Endothelial cell of umbilical vein (primary cell): Measurements from ENCODE around the gene FGF10. TPM values are rescaled to one million over a fixed set of nuclear protein-coding genes. Genes with fewer than 3 reads are reported as not detected.

Experiments
- Bru-seq: library from RNA; stranded (reverse); fragments of 400-500 nt; gene quantifications from one replicate; lab custom pipeline; 2021; lab: Mats Ljungman, UMichigan
- BruChase-seq, 2 experiments: library from RNA; stranded (reverse); fragments of 400-500 nt; gene quantifications; one replicate each; lab custom pipeline; 2021; lab: Mats Ljungman, UMichigan
- BruUV-seq: library from RNA; stranded (reverse); fragments of 400-500 nt; replicated peaks from 2 replicates; lab custom pipeline; 2021; lab: Mats Ljungman, UMichigan
- CTCF ChIA-PET: fragments of 300-600, 350-600 bp; sonication (Branson Sonifier 250); formaldehyde crosslinking; loops from one replicate; lab custom pipeline; 2021; ENCODE audit warnings: antibody characterized with exemption, inconsistent platforms; lab: Charles Lee
- POLR2A ChIA-PET: fragments of 300-600, 350-600 bp; sonication (Branson Sonifier 250); formaldehyde crosslinking; loops from one replicate; lab custom pipeline; 2021; ENCODE audit warnings: antibody characterized with exemption, inconsistent platforms; lab: Charles Lee
- DNase-seq: peaks from one replicate; pipeline ENCODE4 v3.0.0-alpha.2; 2011; ENCODE audit warnings: low read depth, low spot score
- FAIRE-seq: peaks from 2 replicates; lab custom pipeline; 2011; peaks lifted over from hg19 to GRCh38; lab: Jason Lieb, UNC
- H2AFZ ChIP-seq: 2 replicates; pipeline ENCODE4 v1.6.0; 2012; ENCODE audit warnings: low read depth, low read length, control low read depth, inconsistent platforms
- H3K27ac ChIP-seq: 2 replicates; pipeline ENCODE4 v1.5.1; 2011; ENCODE audit warnings: low read depth, mild to moderate bottlenecking, control low read depth, low read length, moderate library complexity; ENCODE audit not compliant: insufficient read depth
- H3K27me3 ChIP-seq, 2 experiments: 2 replicates each; pipeline versions ENCODE4 v1.6.0 to v1.6.1; 2011; ENCODE audit warnings: low read length in 2 of 2, mixed read lengths in 1 of 2; ENCODE audit not compliant: control insufficient read depth in 2 of 2, insufficient read depth in 2 of 2
- H3K36me3 ChIP-seq, 2 experiments: 2 replicates in 1 of 2; 3 replicates in 1 of 2; pipeline ENCODE4 v1.5.1; 2011; ENCODE audit warnings: low read length in 2 of 2, mild to moderate bottlenecking in 1 of 2, moderate library complexity in 1 of 2; ENCODE audit not compliant: control insufficient read depth in 2 of 2, insufficient read depth in 2 of 2; ENCODE audit errors: extremely low read depth in 1 of 2
- H3K4me1 ChIP-seq: 3 replicates; pipeline ENCODE4 v1.5.1; 2011; ENCODE audit warnings: mild to moderate bottlenecking, low read length; ENCODE audit not compliant: control insufficient read depth, insufficient read depth; ENCODE audit errors: extremely low read depth
- H3K4me2 ChIP-seq: 2 replicates; pipeline ENCODE4 v1.6.1; 2011; ENCODE audit warnings: low read length, control low read depth, mixed read lengths; ENCODE audit not compliant: insufficient read depth
- H3K4me3 ChIP-seq, 3 experiments: fragments of 200-600 bp in 1 of 3; sonication (generic), shearing (Covaris generic) in 1 of 3; replicated peaks in 1 of 3; 2 replicates each; pipeline ENCODE4 v1.5.1; 2011 to 2016; ENCODE audit warnings: control low read depth in 3 of 3, low read length in 3 of 3, mild to moderate bottlenecking in 2 of 3, inconsistent platforms in 1 of 3, low read depth in 1 of 3, moderate library complexity in 1 of 3; ENCODE audit not compliant: insufficient read depth in 1 of 3
- H3K79me2 ChIP-seq: 2 replicates; pipeline ENCODE4 v1.6.0; 2012; ENCODE audit warnings: low read length, inconsistent platforms; ENCODE audit not compliant: control insufficient read depth, insufficient read depth
- H3K9ac ChIP-seq: replicated peaks from 2 replicates; pipeline ENCODE3; 2011; ENCODE audit warnings: low read length, control low read depth; ENCODE audit not compliant: insufficient read depth; ENCODE audit errors: extremely low read depth
- H3K9me1 ChIP-seq: replicated peaks from 3 replicates; pipeline ENCODE4 v1.6.0; 2011; ENCODE audit warnings: mild to moderate bottlenecking, low read length; ENCODE audit not compliant: control insufficient read depth, insufficient read depth; ENCODE audit errors: extremely low read depth
- H3K9me3 ChIP-seq: replicated peaks from 2 replicates; pipeline ENCODE4 v1.5.1; 2012; ENCODE audit warnings: low read length, inconsistent platforms; ENCODE audit not compliant: control insufficient read depth, insufficient read depth
- H4K20me1 ChIP-seq: replicated peaks from 2 replicates; pipeline ENCODE3; 2011; ENCODE audit warnings: mild to moderate bottlenecking, low read length; ENCODE audit not compliant: control insufficient read depth, insufficient read depth; ENCODE audit errors: extremely low read depth
- EZH2 ChIP-seq: IDR thresholded peaks from 2 replicates; pipeline ENCODE4 v1.6.1; 2012; ENCODE audit warnings: borderline replicate concordance, low read depth, mild to moderate bottlenecking, moderate library complexity, low read length, inconsistent platforms; ENCODE audit not compliant: severe bottlenecking
- GATA2 ChIP-seq: IDR thresholded peaks from 2 replicates; pipeline ENCODE4 v1.7.0; 2011; ENCODE audit warnings: low read depth, mild to moderate bottlenecking, moderate library complexity, mixed read lengths, low read length; ENCODE audit not compliant: insufficient read length, insufficient read depth
- JUN ChIP-seq: IDR thresholded peaks from 2 replicates; pipeline ENCODE4 v1.6.1; 2011; ENCODE audit warnings: borderline replicate concordance, low read depth; ENCODE audit not compliant: insufficient read length, insufficient read depth
- MYC ChIP-seq: IDR thresholded peaks from one replicate; pipeline ENCODE4 v1.6.1; 2011; ENCODE audit warnings: mild to moderate bottlenecking, low read depth, low read length
- POLR2A ChIP-seq: IDR thresholded peaks from 2 replicates; pipeline ENCODE4 v1.6.1; 2012; ENCODE audit warnings: low read depth, mild to moderate bottlenecking, control low read depth, low read length
- POLR2AphosphoS5 ChIP-seq: IDR thresholded peaks from 2 replicates; pipeline ENCODE4 v1.6.1; 2012; ENCODE audit warnings: low read depth, mild to moderate bottlenecking, control low read depth, low read length, moderate library complexity; ENCODE audit not compliant: insufficient read depth
- dilution Hi-C: fragments of 300-500 bp; cut with MboI; formaldehyde crosslinking; loops from one replicate; pipeline ENCODE4 v1.15.0; 2019; ENCODE audit warnings: low sequenced_read_pairs; ENCODE audit not compliant: extremely low pct_ligation_motif_present
- intact Hi-C: fragments of 100-400 bp; cut with micrococcal nuclease; formaldehyde crosslinking; loops from one replicate; pipeline ENCODE4 v1.10.0; 2022
- long read RNA-seq: library from polyadenylated mRNA; stranded (forward); transcript quantifications from one replicate; pipeline ENCODE4 v2.0.0, GENCODE V29; 2021
- polyA minus RNA-seq, 3 experiments: library from RNA; depleted of rRNA, polyadenylated mRNA; stranded (reverse); fragments of >200 nt; gene quantifications; 1 replicate in 1 of 3; 2 replicates in 2 of 3; pipeline ENCODE4 v1.2.3, GENCODE V29; 2011
- polyA plus RNA-seq, 4 experiments: library from polyadenylated mRNA; depleted of rRNA in 3 of 4; stranded (reverse) in 3 of 4; unstranded in 1 of 4; fragments of >200 nt; gene quantifications; 2 replicates each; pipeline versions ENCODE4 v1.2.1 to v1.2.3, GENCODE V29; 2011 to 2012; ENCODE audit warnings: missing spikeins in 1 of 4
- total RNA-seq: library from RNA; stranded (reverse); gene quantifications from 2 replicates; pipeline ENCODE4 v1.2.3, GENCODE V29; 2021
- TF ChIP-seq, protein P1 (sequence below): IDR thresholded peaks from 2 replicates; pipeline ENCODE4 v1.6.1; 2011; ENCODE audit not compliant: insufficient read depth, insufficient read length
- TF ChIP-seq, protein P2 (sequence below), 2 donors: IDR thresholded peaks; 1 replicate in 1 of 2; 2 replicates in 1 of 2; pipeline ENCODE4 v1.5.1; 2011; ENCODE audit warnings: low read length in 2 of 2, mild to moderate bottlenecking in 2 of 2, moderate library complexity in 2 of 2, control low read depth in 1 of 2, inconsistent platforms in 1 of 2, low read depth in 1 of 2; ENCODE audit not compliant: insufficient read depth in 1 of 2; ENCODE audit errors: extremely low read depth in 1 of 2

Gene FGF10
- not detected in 2 replicates for total RNA-seq
- polyA plus RNA-seq, result not detected in 2 replicates
- not detected in 2 replicates for polyA plus RNA-seq (2011; cell fraction: cytosol; rRNA removed)
- not detected in 2 replicates for polyA plus RNA-seq (2011; cell fraction: nucleus; rRNA removed)
- not detected in 2 replicates for polyA plus RNA-seq (2012)
- polyA minus RNA-seq, result not detected in 2 replicates
- polyA minus RNA-seq (2011; cell fraction: cytosol; rRNA and poly(A)+ RNA removed), result not detected
- polyA minus RNA-seq (2011; cell fraction: nucleus; rRNA and poly(A)+ RNA removed), result not detected in 2 replicates
- not detected for Bru-seq, nascent RNA
- BruChase-seq, experiment 1, labeled RNA remaining after a 6-hour chase, result not detected
- BruChase-seq, experiment 2, labeled RNA remaining after a 2-hour chase, result not detected
- long read RNA-seq, result 0 reads

GRCh38 chr5:44389090-44389822, at the start of gene FGF10:
TSS of gene FGF10 (minus strand) at chr5:44389420. CDS start at chr5:44388682, 738 bp downstream.
- intact Hi-C loops, result no loop called here
- BruUV-seq, result no TSS peak
- TF ChIP-seq, protein P1, sequence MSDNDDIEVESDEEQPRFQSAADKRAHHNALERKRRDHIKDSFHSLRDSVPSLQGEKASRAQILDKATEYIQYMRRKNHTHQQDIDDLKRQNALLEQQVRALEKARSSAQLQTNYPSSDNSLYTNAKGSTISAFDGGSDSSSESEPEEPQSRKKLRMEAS, result no peak
- TF ChIP-seq, protein P2, sequence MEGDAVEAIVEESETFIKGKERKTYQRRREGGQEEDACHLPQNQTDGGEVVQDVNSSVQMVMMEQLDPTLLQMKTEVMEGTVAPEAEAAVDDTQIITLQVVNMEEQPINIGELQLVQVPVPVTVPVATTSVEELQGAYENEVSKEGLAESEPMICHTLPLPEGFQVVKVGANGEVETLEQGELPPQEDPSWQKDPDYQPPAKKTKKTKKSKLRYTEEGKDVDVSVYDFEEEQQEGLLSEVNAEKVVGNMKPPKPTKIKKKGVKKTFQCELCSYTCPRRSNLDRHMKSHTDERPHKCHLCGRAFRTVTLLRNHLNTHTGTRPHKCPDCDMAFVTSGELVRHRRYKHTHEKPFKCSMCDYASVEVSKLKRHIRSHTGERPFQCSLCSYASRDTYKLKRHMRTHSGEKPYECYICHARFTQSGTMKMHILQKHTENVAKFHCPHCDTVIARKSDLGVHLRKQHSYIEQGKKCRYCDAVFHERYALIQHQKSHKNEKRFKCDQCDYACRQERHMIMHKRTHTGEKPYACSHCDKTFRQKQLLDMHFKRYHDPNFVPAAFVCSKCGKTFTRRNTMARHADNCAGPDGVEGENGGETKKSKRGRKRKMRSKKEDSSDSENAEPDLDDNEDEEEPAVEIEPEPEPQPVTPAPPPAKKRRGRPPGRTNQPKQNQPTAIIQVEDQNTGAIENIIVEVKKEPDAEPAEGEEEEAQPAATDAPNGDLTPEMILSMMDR (IDR thresholded peaks at IDR 0.05; ENCODE audit: extremely low read depth in 1 of 2, insufficient read depth in 1 of 2, low read depth in 1 of 2, low read length in 2 of 2), result no peak
- no peak for TF ChIP-seq GATA2
- no peak for TF ChIP-seq POLR2AphosphoS5
- no peak for TF ChIP-seq JUN
- TF ChIP-seq MYC, result no peak
- TF ChIP-seq POLR2A, result no peak
- no peak for TF ChIP-seq EZH2
- H3K79me2 ChIP-seq, result no peaks in the 10 kb centered on the region
- no peaks in the 10 kb centered on the region for H3K9me1 ChIP-seq
- no peak within 1 kb of the TSS for H3K27ac ChIP-seq
- H3K9me3 ChIP-seq, result no peaks in the 10 kb centered on the region
- no peak for FAIRE-seq
- dilution Hi-C loops, result no loop called here
- peak within 1 kb of the TSS; percentile 43 for H2AFZ ChIP-seq
- DNase-seq, result peak; percentile 17
- POLR2A ChIA-PET, result no interaction called here
- no peaks in the 10 kb centered on the region for H3K36me3 ChIP-seq
- peak within 1 kb of the TSS in 2 of 3 experiments; percentile 28 to 40 for H3K4me3 ChIP-seq
- no peaks in the 10 kb centered on the region for H4K20me1 ChIP-seq
- peaks cover 6% of the 10 kb centered on the region for H3K4me1 ChIP-seq
- peaks cover 29 to 39% of the 10 kb centered on the region in 2 experiments for H3K27me3 ChIP-seq
- CTCF ChIA-PET, result no interaction called here
- H3K4me2 ChIP-seq, result peak within 1 kb of the TSS; percentile 81
- no peak within 1 kb of the TSS for H3K9ac ChIP-seq
